Activated T-cell treated with anti-CD3 and anti-CD28 coated beads, Interleukin-2, amount 50 U/mL, for 24 hours (primary cell): ENCODE data around the gene CIDEB.

ENCODE experiments used
- DNase-seq: peaks from one replicate; pipeline ENCODE4 v3.0.0-alpha.2; 2020
- H3K27ac Mint-ChIP-seq: 2 replicates; pipeline ENCODE4 v1.8.0; 2020; ENCODE audit warnings: mild to moderate bottlenecking, mixed read lengths
- H3K27me3 Mint-ChIP-seq: 2 replicates; pipeline ENCODE4 v1.8.0; 2020; ENCODE audit warnings: mixed read lengths
- H3K36me3 Mint-ChIP-seq: 2 replicates; pipeline ENCODE4 v1.8.0; 2020; ENCODE audit warnings: low read depth, mixed read lengths
- H3K4me1 Mint-ChIP-seq: 2 replicates; pipeline ENCODE4 v1.8.0; 2020; ENCODE audit warnings: low read depth, mixed read lengths
- H3K4me3 Mint-ChIP-seq: 2 replicates; pipeline ENCODE4 v1.8.0; 2020; ENCODE audit warnings: mild to moderate bottlenecking, moderate library complexity, mixed read lengths
- H3K9me3 Mint-ChIP-seq: 2 replicates; pipeline ENCODE4 v1.8.0; 2020; ENCODE audit warnings: mixed read lengths

The CIDEB gene

GRCh38 chr14:24279301-24280186 is 28.2 kb downstream of the CIDEB start:
- no peaks in the 10 kb centered on the region for H3K27me3 Mint-ChIP-seq
- DNase-seq: peak; percentile 69
- no peaks in the 10 kb centered on the region for H3K36me3 Mint-ChIP-seq
- peaks cover 49% of the 10 kb centered on the region for H3K4me1 Mint-ChIP-seq
- H3K4me3 Mint-ChIP-seq: peak overlapping the region; percentile 18
- H3K27ac Mint-ChIP-seq: peak overlapping the region; percentile 77
- peaks cover 2% of the 10 kb centered on the region for H3K9me3 Mint-ChIP-seq

- H3K4me3 Mint-ChIP-seq: no peak overlapping the region
- H3K27me3 Mint-ChIP-seq: no peaks in the 10 kb centered on the region
- H3K36me3 Mint-ChIP-seq: no peaks in the 10 kb centered on the region
- DNase-seq: no peak
- peaks cover 59% of the 10 kb centered on the region for H3K4me1 Mint-ChIP-seq
- H3K9me3 Mint-ChIP-seq: peaks cover 2% of the 10 kb centered on the region
- H3K27ac Mint-ChIP-seq: peak overlapping the region; percentile 70
These were observed 29.4 kb downstream of the CIDEB start for GRCh38 chr14:24278424-24278823.

GRCh38 chr14:24277606-24278321 is 30.0 kb downstream of the CIDEB start:
- peak overlapping the region; percentile 70 for H3K27ac Mint-ChIP-seq
- no peaks in the 10 kb centered on the region for H3K27me3 Mint-ChIP-seq
- DNase-seq: no peak
- H3K36me3 Mint-ChIP-seq: no peaks in the 10 kb centered on the region
- H3K4me3 Mint-ChIP-seq: no peak overlapping the region
- H3K9me3 Mint-ChIP-seq: peaks cover 2% of the 10 kb centered on the region
- peaks cover 66% of the 10 kb centered on the region for H3K4me1 Mint-ChIP-seq

GRCh38 chr14:24277071-24277470 is 30.7 kb downstream of the CIDEB start:
- DNase-seq: no peak
- no peaks in the 10 kb centered on the region for H3K27me3 Mint-ChIP-seq
- no peaks in the 10 kb centered on the region for H3K36me3 Mint-ChIP-seq
- H3K9me3 Mint-ChIP-seq: peaks cover 2% of the 10 kb centered on the region
- H3K4me1 Mint-ChIP-seq: peaks cover 73% of the 10 kb centered on the region
- peak overlapping the region; percentile 2 for H3K27ac Mint-ChIP-seq
- H3K4me3 Mint-ChIP-seq: no peak overlapping the region

- peaks cover 13% of the 10 kb centered on the region for H3K36me3 Mint-ChIP-seq
These were observed 33.7 kb downstream of the CIDEB start for GRCh38 chr14:24274101-24274543.

GRCh38 chr14:24273422-24273998 is 34.3 kb downstream of the CIDEB start:
- peak overlapping the region; percentile 89 for H3K27ac Mint-ChIP-seq
- H3K4me1 Mint-ChIP-seq: peaks cover 71% of the 10 kb centered on the region
- H3K9me3 Mint-ChIP-seq: peaks cover 2% of the 10 kb centered on the region
- no peaks in the 10 kb centered on the region for H3K27me3 Mint-ChIP-seq
- no peak for DNase-seq
- peaks cover 19% of the 10 kb centered on the region for H3K36me3 Mint-ChIP-seq
- peak overlapping the region; percentile 13 for H3K4me3 Mint-ChIP-seq

More at GRCh38 chr14:24274101-24274543, 33.7 kb downstream of the CIDEB start:
- Mint-ChIP-seq H3K27me3 (no peaks in the 10 kb centered on the region), H3K4me1 (peaks cover 77% of the 10 kb centered on the region), H3K4me3 (peak overlapping the region; percentile 28), H3K27ac (peak overlapping the region; percentile 89), H3K9me3 (peaks cover 2% of the 10 kb centered on the region)
- peak; percentile 71 for DNase-seq

GRCh38 chr14:24272467-24272866 is 35.3 kb downstream of the CIDEB start:
- H3K36me3 Mint-ChIP-seq: peaks cover 26% of the 10 kb centered on the region
- no peaks in the 10 kb centered on the region for H3K27me3 Mint-ChIP-seq
- no peak for DNase-seq
- H3K9me3 Mint-ChIP-seq: no peaks in the 10 kb centered on the region
- H3K4me3 Mint-ChIP-seq: peak overlapping the region; percentile 85
- peaks cover 61% of the 10 kb centered on the region for H3K4me1 Mint-ChIP-seq
- peak overlapping the region; percentile 95 for H3K27ac Mint-ChIP-seq

- no peak for DNase-seq
- peaks cover 33% of the 10 kb centered on the region for H3K36me3 Mint-ChIP-seq
- H3K4me3 Mint-ChIP-seq: peak overlapping the region; percentile 85
- H3K4me1 Mint-ChIP-seq: peaks cover 55% of the 10 kb centered on the region
- peak overlapping the region; percentile 95 for H3K27ac Mint-ChIP-seq
- no peaks in the 10 kb centered on the region for H3K27me3 Mint-ChIP-seq
- H3K9me3 Mint-ChIP-seq: no peaks in the 10 kb centered on the region
These were observed 35.9 kb downstream of the CIDEB start for GRCh38 chr14:24271834-24272263.

GRCh38 chr14:24271134-24271833 is 36.5 kb downstream of the CIDEB start, which contains the start of gene RABGGTA:
TSS of gene RABGGTA (minus strand) at chr14:24271597. CDS start at chr14:24271115, 482 bp downstream.
- Mint-ChIP-seq H3K27me3 (no peaks in the 10 kb centered on the region), H3K4me1 (peaks cover 51% of the 10 kb centered on the region), H3K36me3 (peaks cover 38% of the 10 kb centered on the region), H3K9me3 (no peaks in the 10 kb centered on the region), H3K27ac (peak within 1 kb of the TSS; percentile 95), H3K4me3 (peak within 1 kb of the TSS; percentile 85)
- DNase-seq: peak; percentile 90

- Mint-ChIP-seq H3K27me3 (no peaks in the 10 kb centered on the region), H3K4me1 (peaks cover 49% of the 10 kb centered on the region), H3K4me3 (peak overlapping the region; percentile 85), H3K27ac (peak overlapping the region; percentile 95), H3K36me3 (peaks cover 45% of the 10 kb centered on the region), H3K9me3 (no peaks in the 10 kb centered on the region)
- DNase-seq: no peak
These were observed 37.1 kb downstream of the CIDEB start for GRCh38 chr14:24270537-24271133.

- Mint-ChIP-seq H3K36me3 (peaks cover 49% of the 10 kb centered on the region), H3K4me1 (peaks cover 43% of the 10 kb centered on the region), H3K4me3 (peak overlapping the region; percentile 85), H3K9me3 (no peaks in the 10 kb centered on the region), H3K27me3 (no peaks in the 10 kb centered on the region), H3K27ac (peak overlapping the region; percentile 95)
- DNase-seq: no peak
These were observed 37.8 kb downstream of the CIDEB start for GRCh38 chr14:24269910-24270536.

- Mint-ChIP-seq H3K4me1 (peaks cover 40% of the 10 kb centered on the region), H3K36me3 (peaks cover 51% of the 10 kb centered on the region), H3K4me3 (no peak overlapping the region), H3K27me3 (no peaks in the 10 kb centered on the region), H3K9me3 (no peaks in the 10 kb centered on the region), H3K27ac (no peak overlapping the region)
- DNase-seq: no peak
These were observed 38.4 kb downstream of the CIDEB start for GRCh38 chr14:24269368-24269767.

GRCh38 chr14:24268225-24268624 is 39.6 kb downstream of the CIDEB start:
- no peaks in the 10 kb centered on the region for H3K27me3 Mint-ChIP-seq
- no peak for DNase-seq
- no peak overlapping the region for H3K27ac Mint-ChIP-seq
- H3K36me3 Mint-ChIP-seq: peaks cover 56% of the 10 kb centered on the region
- no peak overlapping the region for H3K4me3 Mint-ChIP-seq
- H3K9me3 Mint-ChIP-seq: no peaks in the 10 kb centered on the region
- H3K4me1 Mint-ChIP-seq: peaks cover 29% of the 10 kb centered on the region
